HCT116 (cell line): ENCODE measurements around the gene CRYBG3. TPM values are rescaled to one million over a fixed set of nuclear protein-coding genes. Genes with fewer than 3 reads are reported as not detected.

Source experiments
- ATAC-seq: fragments of 200-7000 bp; cut with Tn5 transposase; 2 replicates; pipeline ENCODE4 v1.9.1; 2020; ENCODE audit warnings: mild to moderate bottlenecking, moderate library complexity
- BruUV-seq: library from RNA; stranded (reverse); fragments of 400-500 nt; replicated peaks from 2 replicates; lab custom pipeline; 2021; lab: Mats Ljungman, UMichigan
- CTCF ChIA-PET: fragments of 300-600 bp; sonication (Branson Sonifier 250); formaldehyde crosslinking; loops from one replicate; lab custom pipeline; 2021; ENCODE audit warnings: antibody characterized with exemption; lab: Charles Lee
- POLR2A ChIA-PET: fragments of 300-600, 350-600 bp; sonication (Branson Sonifier 250); formaldehyde crosslinking; loops from one replicate; lab custom pipeline; 2021; ENCODE audit warnings: antibody characterized with exemption; lab: Charles Lee
- RAD21 ChIA-PET, 2 experiments: fragments of 300-600 bp; sonication (Branson Sonifier 250); formaldehyde crosslinking; loops; one replicate each; lab custom pipeline; 2023; ENCODE audit warnings: low total read pairs in 2 of 2; ENCODE audit not compliant: uncharacterized antibody in 2 of 2, unreplicated experiment in 2 of 2, low non-redundant PET in 1 of 2; lab: Charles Lee
- DNase-seq: peaks from one replicate; pipeline ENCODE4 v3.0.0-alpha.2; 2010; ENCODE audit warnings: low read depth, low spot score
- H2AFZ ChIP-seq: fragments of 200-600 bp; shearing (Covaris generic), sonication (generic); 2 replicates; pipeline ENCODE4 v1.6.1; 2017; ENCODE audit warnings: low read depth, mixed run types, mixed read lengths, antibody characterized with exemption, low read length; ENCODE audit not compliant: poor library complexity, severe bottlenecking
- H3K27ac ChIP-seq: 2 replicates; pipeline ENCODE4 v1.5.1; 2012; ENCODE audit warnings: low read depth, low read length
- H3K27me3 ChIP-seq: fragments of 200-600 bp; sonication (generic); 2 replicates; pipeline ENCODE4 v1.6.1; 2016; ENCODE audit warnings: mixed run types, low read length, mixed read lengths; ENCODE audit not compliant: insufficient read depth
- H3K36me3 ChIP-seq, 2 experiments: fragments of 200-500 bp in 1 of 2; fragments of 200-600 bp in 1 of 2; sonication (Bioruptor generic) in 1 of 2; sonication (generic) in 1 of 2; 2 replicates each; pipeline versions ENCODE4 v1.5.1 to v1.6.1; 2014 to 2016; ENCODE audit warnings: low read length in 2 of 2, inconsistent platforms in 1 of 2, mixed read lengths in 1 of 2, mixed run types in 1 of 2; ENCODE audit not compliant: insufficient read depth in 2 of 2, control insufficient read depth in 1 of 2
- H3K4me1 ChIP-seq, 2 experiments: fragments of 200-600 bp in 1 of 2; sonication (generic) in 1 of 2; 2 replicates each; pipeline versions ENCODE4 v1.5.1 to v1.6.1; 2012 to 2017; ENCODE audit warnings: low read length in 2 of 2, inconsistent platforms in 1 of 2, mild to moderate bottlenecking in 1 of 2, mixed read lengths in 1 of 2, mixed run types in 1 of 2, moderate library complexity in 1 of 2; ENCODE audit not compliant: insufficient read depth in 2 of 2, control insufficient read depth in 1 of 2
- H3K4me2 ChIP-seq: fragments of 200-600 bp; sonication (generic); 2 replicates; pipeline ENCODE4 v1.6.1; 2017; ENCODE audit warnings: mixed run types, low read length, mixed read lengths
- H3K4me3 ChIP-seq, 2 experiments: fragments of 200-600 bp in 1 of 2; sonication (generic) in 1 of 2; replicated peaks in 1 of 2; 2 replicates each; pipeline ENCODE4 v1.5.1; 2011 to 2016; ENCODE audit warnings: low read length in 2 of 2, control low read depth in 1 of 2, low read depth in 1 of 2, mild to moderate bottlenecking in 1 of 2, mixed read lengths in 1 of 2, mixed run types in 1 of 2
- H3K79me2 ChIP-seq: fragments of 200-600 bp; sonication (generic); 2 replicates; pipeline ENCODE4 v1.6.1; 2017; ENCODE audit warnings: mild to moderate bottlenecking, mixed run types, low read length, moderate library complexity, mixed read lengths; ENCODE audit not compliant: insufficient read depth
- H3K9ac ChIP-seq: fragments of 200-600 bp; sonication (generic); 2 replicates; pipeline ENCODE4 v1.6.1; 2016; ENCODE audit warnings: low read length, mixed read lengths
- H3K9me2 ChIP-seq: fragments of 200-600 bp; sonication (generic), shearing (Covaris generic); 2 replicates; pipeline ENCODE4 v1.6.1; 2017; ENCODE audit warnings: mixed run types, mild to moderate bottlenecking, moderate library complexity; ENCODE audit not compliant: insufficient read depth
- H3K9me3 ChIP-seq, 2 experiments: fragments of 200-500 bp in 1 of 2; fragments of 200-600 bp in 1 of 2; sonication (Bioruptor generic) in 1 of 2; sonication (generic) in 1 of 2; 2 replicates each; pipeline ENCODE4 v1.6.1; 2014 to 2017; ENCODE audit warnings: low read length in 2 of 2, mixed read lengths in 2 of 2, inconsistent platforms in 1 of 2, low read depth in 1 of 2, mild to moderate bottlenecking in 1 of 2, mixed run types in 1 of 2, moderate library complexity in 1 of 2; ENCODE audit not compliant: control insufficient read depth in 1 of 2, insufficient read depth in 1 of 2
- H4K20me1 ChIP-seq: fragments of 200-600 bp; sonication (generic), shearing (Covaris generic); 2 replicates; pipeline ENCODE4 v1.6.1; 2017; ENCODE audit warnings: mixed run types, mild to moderate bottlenecking, moderate library complexity; ENCODE audit not compliant: insufficient read depth
- CEBPB ChIP-seq: IDR thresholded peaks from 2 replicates; pipeline ENCODE4 v1.6.1; 2012; ENCODE audit warnings: low read depth
- EGR1 ChIP-seq: IDR thresholded peaks from 2 replicates; pipeline ENCODE4 v1.6.1; 2012; ENCODE audit warnings: low read depth
- ELF1 ChIP-seq: IDR thresholded peaks from 2 replicates; pipeline ENCODE4 v1.6.1; 2012; ENCODE audit warnings: low read depth, borderline replicate concordance
- EZH2 ChIP-seq: fragments of 200-600 bp; sonication (generic); IDR thresholded peaks from 2 replicates; pipeline ENCODE4 v1.6.1; 2017; ENCODE audit warnings: antibody characterized with exemption, mixed run types
- FOSL1 ChIP-seq: IDR thresholded peaks from 2 replicates; pipeline ENCODE4 v1.6.1; 2012; ENCODE audit warnings: low read depth
- POLR2A ChIP-seq: IDR thresholded peaks from 2 replicates; pipeline ENCODE4 v1.7.0; 2011; ENCODE audit warnings: borderline replicate concordance; ENCODE audit not compliant: insufficient read depth, insufficient read length; ENCODE audit errors: extremely low read depth
- POLR2AphosphoS5 ChIP-seq: IDR thresholded peaks from 2 replicates; pipeline ENCODE4 v1.6.1; 2011; ENCODE audit warnings: mild to moderate bottlenecking, low read depth, low read length, moderate library complexity
- SP1 ChIP-seq: IDR thresholded peaks from 2 replicates; pipeline ENCODE4 v1.6.1; 2012; ENCODE audit warnings: low read depth
- SRF ChIP-seq: IDR thresholded peaks from 2 replicates; pipeline ENCODE4 v1.6.1; 2012; ENCODE audit warnings: low read depth
- YY1 ChIP-seq: IDR thresholded peaks from 2 replicates; pipeline ENCODE4 v1.6.1; 2011; ENCODE audit warnings: low read length, low read depth, moderate library complexity, mild to moderate bottlenecking; ENCODE audit not compliant: insufficient replicate concordance; ENCODE audit errors: extremely low read depth
- ZBTB33 ChIP-seq: IDR thresholded peaks from 2 replicates; pipeline ENCODE4 v1.6.1; 2011; ENCODE audit warnings: mild to moderate bottlenecking, low read length, moderate library complexity; ENCODE audit not compliant: insufficient replicate concordance; ENCODE audit errors: extremely low read depth
- intact Hi-C: fragments of 100-400 bp; cut with micrococcal nuclease; formaldehyde crosslinking; loops from 2 replicates; pipeline ENCODE4 v1.10.0; 2022
- total RNA-seq: library from RNA; stranded (reverse); gene quantifications from one replicate; pipeline ENCODE4 v1.2.1, GENCODE V29; 2021; ENCODE audit not compliant: unreplicated experiment
- TF ChIP-seq, protein P1 (sequence below): IDR thresholded peaks from 2 replicates; pipeline ENCODE4 v1.6.1; 2012
- TF ChIP-seq, protein P2 (sequence below): IDR thresholded peaks from 2 replicates; pipeline ENCODE4 v1.6.1; 2012

The CRYBG3 gene
- total RNA-seq, 1 experiment from 2014 or later: 7.5 TPM

- TF ChIP-seq ZBTB33: no peak
These were observed 167.2 kb downstream of the CRYBG3 start (continued) for GRCh38 chr3:97988784-97989568.

DNA sequence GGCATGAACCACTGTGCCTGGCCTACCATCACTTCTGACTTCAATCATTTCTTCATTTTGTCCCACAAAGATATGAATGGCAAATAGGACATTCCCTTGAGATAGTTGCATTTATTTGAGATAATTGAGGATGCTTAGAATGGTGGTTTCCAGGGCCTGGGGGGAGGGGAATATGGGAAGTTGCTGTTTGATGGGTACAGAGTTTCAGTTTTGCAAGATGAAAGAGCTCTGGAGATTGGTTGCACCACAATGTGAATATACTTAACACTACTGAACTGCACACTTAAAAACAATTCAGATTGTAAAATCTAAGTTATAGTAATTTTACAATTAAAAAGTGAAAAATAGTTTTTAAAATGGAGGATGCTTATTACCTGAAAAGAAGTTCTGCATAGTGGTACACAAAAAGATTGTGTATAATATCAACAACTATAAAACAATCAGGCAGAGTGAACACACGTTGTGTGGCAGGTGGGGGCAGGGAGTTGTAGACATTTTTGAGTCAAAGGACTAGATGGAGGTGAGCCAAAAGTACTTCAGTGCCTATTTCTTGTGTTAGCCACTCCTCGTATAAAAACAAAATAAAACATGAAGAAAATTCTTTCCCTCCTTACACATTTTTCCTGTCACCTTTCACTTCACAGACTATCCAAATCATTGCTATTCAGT, 168.9 kb downstream of the CRYBG3 start:
- RAD21 ChIA-PET: no interaction called here

More for the DNA sequence above, 168.9 kb downstream of the CRYBG3 start:
- DNase-seq (no peak), ATAC-seq (no peak)
- intact Hi-C loops: no loop called here
- ChIA-PET POLR2A (no interaction called here), CTCF (no interaction called here)
- Histone ChIP-seq H3K79me2 (no peaks in the 10 kb centered on the region), H3K27ac (no peak overlapping the region), H3K9ac (no peak overlapping the region), H3K9me3 (no peaks in the 10 kb centered on the region), H3K4me3 (no peak overlapping the region), H3K4me1 (no peaks in the 10 kb centered on the region), H2AFZ (no peak overlapping the region), H3K27me3 (no peaks in the 10 kb centered on the region), H3K4me2 (no peak overlapping the region), H3K36me3 (no peaks in the 10 kb centered on the region), H3K9me2 (no peaks in the 10 kb centered on the region), H4K20me1 (no peaks in the 10 kb centered on the region)
- BruUV-seq: no TSS peak
- TF ChIP-seq SP1 (no peak), POLR2AphosphoS5 (no peak), SRF (no peak), ELF1 (no peak), CEBPB (no peak), EGR1 (no peak), POLR2A (no peak), YY1 (no peak), EZH2 (no peak), FOSL1 (no peak)
- TF ChIP-seq, protein P1, sequence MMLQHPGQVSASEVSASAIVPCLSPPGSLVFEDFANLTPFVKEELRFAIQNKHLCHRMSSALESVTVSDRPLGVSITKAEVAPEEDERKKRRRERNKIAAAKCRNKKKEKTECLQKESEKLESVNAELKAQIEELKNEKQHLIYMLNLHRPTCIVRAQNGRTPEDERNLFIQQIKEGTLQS: no peak
- TF ChIP-seq, protein P2, sequence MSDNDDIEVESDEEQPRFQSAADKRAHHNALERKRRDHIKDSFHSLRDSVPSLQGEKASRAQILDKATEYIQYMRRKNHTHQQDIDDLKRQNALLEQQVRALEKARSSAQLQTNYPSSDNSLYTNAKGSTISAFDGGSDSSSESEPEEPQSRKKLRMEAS: no peak
